Panc1 (cell line): ENCODE results near the gene TRIO.

ENCODE experiments used
- POLR2AphosphoS5 ChIP-seq: IDR thresholded peaks from 2 replicates; pipeline ENCODE4 v1.6.1; 2012; ENCODE audit warnings: mild to moderate bottlenecking, low read depth, low read length, moderate library complexity
- REST ChIP-seq, 2 experiments: IDR thresholded peaks; 2 replicates each; pipeline ENCODE4 v1.6.1; 2011 to 2012; ENCODE audit warnings: low read depth in 2 of 2, control low read depth in 1 of 2, low read length in 1 of 2, mild to moderate bottlenecking in 1 of 2, moderate library complexity in 1 of 2; ENCODE audit not compliant: insufficient read depth in 1 of 2
- SIN3A ChIP-seq: IDR thresholded peaks from 2 replicates; pipeline ENCODE4 v1.6.1; 2012; ENCODE audit warnings: low read depth, mild to moderate bottlenecking, low read length, moderate library complexity, borderline replicate concordance; ENCODE audit not compliant: insufficient read depth
- TCF7L2 ChIP-seq: IDR thresholded peaks from 2 replicates; pipeline ENCODE4 v1.6.1; 2011; ENCODE audit warnings: mild to moderate bottlenecking, low read depth, low read length, inconsistent platforms
- TF ChIP-seq, protein P1 (sequence below): fragments of 450-650 bp; IDR thresholded peaks from 2 replicates; pipeline ENCODE4 v1.5.1; 2017; ENCODE audit warnings: mild to moderate bottlenecking

GRCh38 chr5:14273207-14273767 lies 130.1 kb downstream of the TRIO start:
- TF ChIP-seq, protein P1, sequence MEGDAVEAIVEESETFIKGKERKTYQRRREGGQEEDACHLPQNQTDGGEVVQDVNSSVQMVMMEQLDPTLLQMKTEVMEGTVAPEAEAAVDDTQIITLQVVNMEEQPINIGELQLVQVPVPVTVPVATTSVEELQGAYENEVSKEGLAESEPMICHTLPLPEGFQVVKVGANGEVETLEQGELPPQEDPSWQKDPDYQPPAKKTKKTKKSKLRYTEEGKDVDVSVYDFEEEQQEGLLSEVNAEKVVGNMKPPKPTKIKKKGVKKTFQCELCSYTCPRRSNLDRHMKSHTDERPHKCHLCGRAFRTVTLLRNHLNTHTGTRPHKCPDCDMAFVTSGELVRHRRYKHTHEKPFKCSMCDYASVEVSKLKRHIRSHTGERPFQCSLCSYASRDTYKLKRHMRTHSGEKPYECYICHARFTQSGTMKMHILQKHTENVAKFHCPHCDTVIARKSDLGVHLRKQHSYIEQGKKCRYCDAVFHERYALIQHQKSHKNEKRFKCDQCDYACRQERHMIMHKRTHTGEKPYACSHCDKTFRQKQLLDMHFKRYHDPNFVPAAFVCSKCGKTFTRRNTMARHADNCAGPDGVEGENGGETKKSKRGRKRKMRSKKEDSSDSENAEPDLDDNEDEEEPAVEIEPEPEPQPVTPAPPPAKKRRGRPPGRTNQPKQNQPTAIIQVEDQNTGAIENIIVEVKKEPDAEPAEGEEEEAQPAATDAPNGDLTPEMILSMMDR = no peak
- TF ChIP-seq REST (IDR thresholded peaks at IDR 0.05; ENCODE audit: insufficient read depth in 1 of 2, low read depth in 2 of 2, low read length in 1 of 2) = no peak
- no peak for TF ChIP-seq POLR2AphosphoS5
- TF ChIP-seq SIN3A = no peak
- TF ChIP-seq TCF7L2 = no peak
